ENCODE measurements around the gene VPS8.

Gene VPS8

DNA sequence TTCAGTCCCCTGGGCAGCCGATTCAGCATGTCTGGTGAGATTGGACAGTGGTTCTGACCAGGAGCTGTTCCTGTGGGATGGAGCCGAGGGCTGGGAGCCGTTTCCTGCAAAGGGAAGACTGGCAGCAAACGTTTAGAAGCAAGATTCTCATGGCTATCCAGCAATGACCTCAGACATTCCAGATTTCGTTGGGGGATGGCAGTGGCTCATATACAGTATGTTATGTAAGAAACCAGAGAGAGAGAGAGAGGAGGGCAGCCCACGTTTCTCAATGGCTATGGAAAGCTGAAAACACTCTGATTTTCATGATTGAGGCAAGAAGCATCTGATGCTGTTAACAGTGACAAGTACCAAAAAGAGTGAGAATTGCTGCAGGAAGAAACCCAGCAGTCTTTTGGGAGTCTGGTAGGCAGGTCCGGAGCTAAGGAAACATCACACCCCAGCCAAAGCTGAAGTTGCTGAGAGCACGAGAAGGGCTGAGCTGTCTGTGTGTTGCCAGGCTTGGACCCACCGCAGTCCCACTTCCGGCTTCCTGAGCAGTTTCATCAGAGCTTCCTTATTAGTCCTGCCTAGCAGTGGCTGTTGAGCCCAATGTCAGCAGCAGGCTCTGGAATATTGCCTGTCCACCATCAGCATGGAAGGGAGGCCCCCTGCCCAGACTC is 25.6 kb upstream of the VPS8 start:
- TF ChIP-seq CEBPB (IDR thresholded peaks at IDR 0.05) (no peak), FOXM1 (IDR thresholded peaks at IDR 0.05; ENCODE audit: borderline replicate concordance, low read depth) (no peak), EP300 (IDR thresholded peaks at IDR 0.05; ENCODE audit: borderline replicate concordance) (no peak), CREB1 (IDR thresholded peaks at IDR 0.05; ENCODE audit: low read depth) (no peak), ZBTB7A (IDR thresholded peaks at IDR 0.05; ENCODE audit: low read depth) (no peak), YY1 (IDR thresholded peaks at IDR 0.05; ENCODE audit: low read depth) (no peak)

DNA sequence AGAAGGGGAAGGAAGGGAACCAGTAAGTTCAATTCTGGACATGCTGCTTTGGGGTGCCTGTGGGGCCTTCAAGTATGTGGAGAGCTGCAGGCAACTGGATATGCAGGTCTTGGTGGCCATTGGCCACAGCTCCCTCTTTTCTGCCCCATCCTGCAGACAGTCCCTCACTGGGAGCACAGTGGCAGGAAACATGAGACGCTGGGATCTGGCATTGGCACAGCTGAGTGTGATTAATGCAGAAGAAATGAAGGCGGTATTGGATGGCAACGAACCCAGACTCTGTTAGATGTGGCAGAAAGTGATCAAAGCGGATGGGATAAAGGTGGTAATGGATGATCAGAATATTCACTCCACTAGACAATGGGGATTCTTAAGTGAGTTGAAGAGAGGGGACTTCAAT is 23.2 kb upstream of the VPS8 start:
- TF ChIP-seq TEAD4 (IDR thresholded peaks at IDR 0.05) (peak; percentile 28; the same call in 1 of the 2 replicates), EGR1 (IDR thresholded peaks at IDR 0.05) (no peak), NFIC (IDR thresholded peaks at IDR 0.05) (peak; percentile 62)
- TF ChIP-seq, protein P1, sequence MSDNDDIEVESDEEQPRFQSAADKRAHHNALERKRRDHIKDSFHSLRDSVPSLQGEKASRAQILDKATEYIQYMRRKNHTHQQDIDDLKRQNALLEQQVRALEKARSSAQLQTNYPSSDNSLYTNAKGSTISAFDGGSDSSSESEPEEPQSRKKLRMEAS (IDR thresholded peaks at IDR 0.05): peak; percentile 42

DNA sequence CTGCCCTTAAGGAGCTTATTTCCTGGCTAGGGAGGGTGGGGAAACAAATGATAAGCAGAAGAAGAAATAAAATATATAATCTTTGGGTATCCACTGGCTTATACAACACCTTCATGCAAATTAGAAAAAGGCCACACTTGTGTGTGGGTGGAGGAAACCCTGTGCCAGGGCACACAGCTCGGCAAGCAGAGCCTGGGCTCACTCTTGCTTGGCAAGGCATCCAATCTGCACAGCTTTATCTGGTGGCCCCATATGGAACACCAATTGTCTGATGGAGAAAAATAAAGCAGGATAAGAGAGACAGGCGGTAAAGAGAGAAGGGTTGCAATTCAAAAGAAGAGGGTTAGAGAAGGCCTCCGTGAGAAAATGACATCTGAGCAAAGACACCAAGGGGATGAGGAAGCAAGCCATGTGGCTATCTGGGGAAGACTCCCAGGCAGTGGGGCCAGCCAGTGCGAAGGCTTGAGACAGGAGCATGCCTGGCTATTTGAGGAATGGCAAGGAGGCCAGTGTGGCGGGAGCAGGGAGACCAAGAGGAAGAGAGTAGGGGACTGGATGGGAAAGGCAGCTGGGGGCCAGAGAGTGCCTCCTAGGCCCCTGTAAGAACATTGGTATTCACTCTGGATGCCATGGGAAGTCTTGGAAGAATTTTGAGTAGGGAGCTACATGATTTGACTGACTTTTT is 22.5 kb upstream of the VPS8 start:
- TF ChIP-seq, protein P2, sequence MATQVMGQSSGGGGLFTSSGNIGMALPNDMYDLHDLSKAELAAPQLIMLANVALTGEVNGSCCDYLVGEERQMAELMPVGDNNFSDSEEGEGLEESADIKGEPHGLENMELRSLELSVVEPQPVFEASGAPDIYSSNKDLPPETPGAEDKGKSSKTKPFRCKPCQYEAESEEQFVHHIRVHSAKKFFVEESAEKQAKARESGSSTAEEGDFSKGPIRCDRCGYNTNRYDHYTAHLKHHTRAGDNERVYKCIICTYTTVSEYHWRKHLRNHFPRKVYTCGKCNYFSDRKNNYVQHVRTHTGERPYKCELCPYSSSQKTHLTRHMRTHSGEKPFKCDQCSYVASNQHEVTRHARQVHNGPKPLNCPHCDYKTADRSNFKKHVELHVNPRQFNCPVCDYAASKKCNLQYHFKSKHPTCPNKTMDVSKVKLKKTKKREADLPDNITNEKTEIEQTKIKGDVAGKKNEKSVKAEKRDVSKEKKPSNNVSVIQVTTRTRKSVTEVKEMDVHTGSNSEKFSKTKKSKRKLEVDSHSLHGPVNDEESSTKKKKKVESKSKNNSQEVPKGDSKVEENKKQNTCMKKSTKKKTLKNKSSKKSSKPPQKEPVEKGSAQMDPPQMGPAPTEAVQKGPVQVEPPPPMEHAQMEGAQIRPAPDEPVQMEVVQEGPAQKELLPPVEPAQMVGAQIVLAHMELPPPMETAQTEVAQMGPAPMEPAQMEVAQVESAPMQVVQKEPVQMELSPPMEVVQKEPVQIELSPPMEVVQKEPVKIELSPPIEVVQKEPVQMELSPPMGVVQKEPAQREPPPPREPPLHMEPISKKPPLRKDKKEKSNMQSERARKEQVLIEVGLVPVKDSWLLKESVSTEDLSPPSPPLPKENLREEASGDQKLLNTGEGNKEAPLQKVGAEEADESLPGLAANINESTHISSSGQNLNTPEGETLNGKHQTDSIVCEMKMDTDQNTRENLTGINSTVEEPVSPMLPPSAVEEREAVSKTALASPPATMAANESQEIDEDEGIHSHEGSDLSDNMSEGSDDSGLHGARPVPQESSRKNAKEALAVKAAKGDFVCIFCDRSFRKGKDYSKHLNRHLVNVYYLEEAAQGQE (IDR thresholded peaks at IDR 0.05; ENCODE audit: low read depth): no peak
- TF ChIP-seq RAD21 (IDR thresholded peaks at IDR 0.05; ENCODE audit: low read depth) (no peak), FOXM1 (IDR thresholded peaks at IDR 0.05; ENCODE audit: borderline replicate concordance, low read depth) (no peak), TCF12 (IDR thresholded peaks at IDR 0.05; ENCODE audit: low read depth) (no peak), TEAD4 (IDR thresholded peaks at IDR 0.05) (no peak), CEBPB (IDR thresholded peaks at IDR 0.05) (no peak), EGR1 (IDR thresholded peaks at IDR 0.05) (no peak), YY1 (IDR thresholded peaks at IDR 0.05; ENCODE audit: low read depth) (no peak), ZBTB7A (IDR thresholded peaks at IDR 0.05; ENCODE audit: low read depth) (no peak), NFIC (IDR thresholded peaks at IDR 0.05) (no peak), CREB1 (IDR thresholded peaks at IDR 0.05; ENCODE audit: low read depth) (no peak), TAF1 (IDR thresholded peaks at IDR 0.05; ENCODE audit: low read depth) (no peak), EP300 (IDR thresholded peaks at IDR 0.05; ENCODE audit: borderline replicate concordance) (no peak)
- TF ChIP-seq, protein P3, sequence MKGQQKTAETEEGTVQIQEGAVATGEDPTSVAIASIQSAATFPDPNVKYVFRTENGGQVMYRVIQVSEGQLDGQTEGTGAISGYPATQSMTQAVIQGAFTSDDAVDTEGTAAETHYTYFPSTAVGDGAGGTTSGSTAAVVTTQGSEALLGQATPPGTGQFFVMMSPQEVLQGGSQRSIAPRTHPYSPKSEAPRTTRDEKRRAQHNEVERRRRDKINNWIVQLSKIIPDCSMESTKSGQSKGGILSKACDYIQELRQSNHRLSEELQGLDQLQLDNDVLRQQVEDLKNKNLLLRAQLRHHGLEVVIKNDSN (IDR thresholded peaks at IDR 0.05): no peak
- TF ChIP-seq, protein P1 (IDR thresholded peaks at IDR 0.05): no peak

DNA sequence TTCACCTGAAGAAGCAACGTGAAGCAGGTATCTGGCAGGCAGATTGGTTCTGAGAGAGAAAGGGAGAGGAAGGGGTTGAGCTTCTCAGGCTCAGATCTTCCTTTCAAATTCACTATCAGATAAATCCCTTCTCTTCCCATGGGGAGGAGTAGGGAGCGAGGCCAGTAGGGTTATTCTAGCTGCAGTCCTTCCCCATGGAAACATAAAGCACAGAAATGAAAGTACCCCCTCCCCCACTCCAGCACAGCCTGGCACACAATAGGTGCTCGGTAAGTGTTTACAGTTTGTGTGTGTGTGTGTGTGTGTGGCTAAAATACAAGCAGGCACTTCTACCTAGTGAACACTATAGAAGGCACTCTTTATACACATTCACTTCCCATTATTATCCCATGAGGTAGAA is 20.8 kb upstream of the VPS8 start:
- TF ChIP-seq NFIC (IDR thresholded peaks at IDR 0.05) (no peak), RAD21 (IDR thresholded peaks at IDR 0.05; ENCODE audit: low read depth) (no peak), ZBTB7A (IDR thresholded peaks at IDR 0.05; ENCODE audit: low read depth) (no peak), YY1 (IDR thresholded peaks at IDR 0.05; ENCODE audit: low read depth) (no peak), TEAD4 (IDR thresholded peaks at IDR 0.05) (no peak), CEBPB (IDR thresholded peaks at IDR 0.05) (no peak), EGR1 (IDR thresholded peaks at IDR 0.05) (no peak), FOXM1 (IDR thresholded peaks at IDR 0.05; ENCODE audit: borderline replicate concordance, low read depth) (no peak)
- TF ChIP-seq, protein P3 (IDR thresholded peaks at IDR 0.05): no peak
- TF ChIP-seq, protein P1 (IDR thresholded peaks at IDR 0.05): no peak

DNA sequence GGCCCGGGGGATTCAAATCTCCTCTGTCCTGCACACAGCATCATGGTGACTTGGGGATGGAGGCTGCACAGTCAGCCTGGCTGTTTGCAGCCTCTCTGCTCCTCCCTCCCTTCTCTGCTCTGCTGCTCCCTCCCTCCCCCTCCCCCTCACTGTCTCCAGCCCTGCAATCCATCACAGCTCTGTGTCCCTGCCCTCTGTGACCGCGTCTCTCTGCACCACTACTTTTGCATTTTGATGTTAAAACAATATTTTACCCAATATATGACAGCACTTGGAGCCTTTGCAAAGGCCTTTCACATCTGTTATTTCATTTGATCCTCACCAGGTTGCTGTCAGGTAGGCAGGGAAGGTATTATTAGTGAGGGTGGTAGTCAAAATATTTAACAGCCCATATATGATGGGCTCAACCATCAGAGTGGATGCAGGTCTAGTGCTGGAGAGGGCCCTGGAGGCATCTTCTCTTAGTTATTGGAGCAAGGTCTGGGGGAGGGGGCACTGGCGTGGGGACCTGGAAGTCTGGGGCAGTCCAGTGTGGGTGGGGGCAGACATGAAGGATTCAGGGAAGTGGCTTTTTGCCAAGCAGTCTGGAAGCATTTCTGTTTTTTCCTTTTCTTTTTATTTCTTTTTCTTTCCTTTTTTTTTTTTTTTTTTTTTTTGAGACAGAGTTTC is 16.3 kb upstream of the VPS8 start:
- no peak for TF ChIP-seq TAF1 (IDR thresholded peaks at IDR 0.05; ENCODE audit: low read depth)
- TF ChIP-seq CREB1 (IDR thresholded peaks at IDR 0.05; ENCODE audit: low read depth): no peak
- TF ChIP-seq NFIC (IDR thresholded peaks at IDR 0.05): no peak
- TF ChIP-seq TCF12 (IDR thresholded peaks at IDR 0.05; ENCODE audit: low read depth): no peak
- TF ChIP-seq FOXM1 (IDR thresholded peaks at IDR 0.05; ENCODE audit: borderline replicate concordance, low read depth): no peak
- TF ChIP-seq, protein P1 (IDR thresholded peaks at IDR 0.05): no peak
- no peak for TF ChIP-seq ZBTB7A (IDR thresholded peaks at IDR 0.05; ENCODE audit: low read depth)
- no peak for TF ChIP-seq RAD21 (IDR thresholded peaks at IDR 0.05; ENCODE audit: low read depth)
- TF ChIP-seq EP300 (IDR thresholded peaks at IDR 0.05; ENCODE audit: borderline replicate concordance): no peak
- TF ChIP-seq CEBPB (IDR thresholded peaks at IDR 0.05): no peak
- no peak for TF ChIP-seq TEAD4 (IDR thresholded peaks at IDR 0.05)
- no peak for TF ChIP-seq EGR1 (IDR thresholded peaks at IDR 0.05)
- TF ChIP-seq YY1 (IDR thresholded peaks at IDR 0.05; ENCODE audit: low read depth): no peak
- TF ChIP-seq, protein P3 (IDR thresholded peaks at IDR 0.05): no peak
- TF ChIP-seq, protein P2 (IDR thresholded peaks at IDR 0.05; ENCODE audit: low read depth): no peak
